Activated T-helper 1 cell treated with anti-CD3 and anti-CD28 coated beads, Interleukin-2, amount 50 U/mL, for 16 hours (primary cell): Measurements from ENCODE around the gene MACROD2.
"Not testable (repeated sequence)": the region's sequence is repeated elsewhere in the genome, so short reads cannot be mapped to it uniquely, and the experiment has no call there.

Experiments
- DNase-seq, 2 donors: peaks; one replicate each; pipeline ENCODE4 v3.0.0-alpha.2; 2020; ENCODE audit warnings: low read depth in 1 of 2, low spot score in 1 of 2

Gene MACROD2

GRCh38 chr20:15374682-15375081 lies 1379.4 kb downstream of the MACROD2 start:
- DNase-seq = no peak

- DNase-seq = no peak
Measured at GRCh38 chr20:15375836-15376235, 1380.5 kb downstream of the MACROD2 start.

- not testable (repeated sequence) for DNase-seq
Measured at GRCh38 chr20:15377603-15378002, 1382.3 kb downstream of the MACROD2 start.

- DNase-seq = no peak
Measured at GRCh38 chr20:15378151-15378550, 1382.8 kb downstream of the MACROD2 start.

GRCh38 chr20:15379681-15380296 lies 1384.5 kb downstream of the MACROD2 start:
- no peak for DNase-seq

- DNase-seq = no peak
Measured at GRCh38 chr20:15380770-15381169, 1385.5 kb downstream of the MACROD2 start.

GRCh38 chr20:15387228-15387627 lies 1391.9 kb downstream of the MACROD2 start:
- no peak for DNase-seq

GRCh38 chr20:15395457-15395856 lies 1400.1 kb downstream of the MACROD2 start:
- no peak for DNase-seq

- no peak for DNase-seq
Measured at GRCh38 chr20:15396026-15396425, 1400.7 kb downstream of the MACROD2 start.

GRCh38 chr20:15396900-15397299 lies 1401.6 kb downstream of the MACROD2 start:
- DNase-seq = no peak

GRCh38 chr20:15399781-15400180 lies 1404.5 kb downstream of the MACROD2 start:
- no peak for DNase-seq

- no peak for DNase-seq
Measured at GRCh38 chr20:15406072-15406471, 1410.8 kb downstream of the MACROD2 start.

- DNase-seq = no peak
Measured at GRCh38 chr20:15411781-15412180, 1416.5 kb downstream of the MACROD2 start.

GRCh38 chr20:15415908-15416307 lies 1420.6 kb downstream of the MACROD2 start:
- no peak for DNase-seq

- no peak for DNase-seq
Measured at GRCh38 chr20:15419856-15420255, 1424.5 kb downstream of the MACROD2 start.

GRCh38 chr20:15422966-15423365 lies 1427.7 kb downstream of the MACROD2 start:
- no peak for DNase-seq

GRCh38 chr20:15439551-15439950 lies 1444.2 kb downstream of the MACROD2 start:
- no peak for DNase-seq

GRCh38 chr20:15440049-15440820 lies 1444.9 kb downstream of the MACROD2 start:
- DNase-seq = no peak

GRCh38 chr20:15445056-15445840 lies 1449.9 kb downstream of the MACROD2 start:
- DNase-seq = no peak

GRCh38 chr20:15446373-15446772 lies 1451.1 kb downstream of the MACROD2 start:
- DNase-seq = no peak

GRCh38 chr20:15447549-15447948 lies 1452.2 kb downstream of the MACROD2 start:
- DNase-seq = no peak

GRCh38 chr20:15449061-15449460 lies 1453.7 kb downstream of the MACROD2 start:
- DNase-seq = no peak
